Measurements from ENCODE around the gene PTGES. TPM values are rescaled to one million over a fixed set of nuclear protein-coding genes. Genes with fewer than 3 reads are reported as not detected.
A peak's percentile ranks its signal among the peaks of the same experiment; 100 is the strongest.

PTGES gene
- total and polyA plus RNA-seq, 9 of the 15 experiments (the other 6 are each of a cell fraction or from before 2014, with no cell fraction given): 0.13 TPM; not detected in 8

GRCh38 chr9:129717991-129718390 lies 34.9 kb downstream of the PTGES start:
- Histone ChIP-seq H3K4me2 (ENCODE audit: insufficient read depth, low read length) (no peak overlapping the region), H3K27ac (ENCODE audit: extremely low read depth, low read depth, low read length) (no peak overlapping the region), H3K4me1 (replicated peaks in 1 of 2; ENCODE audit: control insufficient read depth in 2 of 2, insufficient read depth in 2 of 2, low read length in 2 of 2) (peaks cover 4 to 36% of the 10 kb centered on the region in 2 experiments; a peak in 4 of 5 replicates), H3K36me3 (ENCODE audit: control insufficient read depth, insufficient read depth, low read length) (no peaks in the 10 kb centered on the region), H2AFZ (ENCODE audit: low read depth, low read length) (no peak overlapping the region), H4K20me1 (replicated peaks; ENCODE audit: control insufficient read depth, insufficient read depth, low read length) (peaks cover 7% of the 10 kb centered on the region; the same call in 1 of the 2 replicates), H3K4me3 (no peak overlapping the region), H3K27me3 (ENCODE audit: control insufficient read depth in 2 of 2, insufficient read depth in 2 of 2, low read length in 2 of 2) (peaks cover 8 to 35% of the 10 kb centered on the region in 2 experiments), H3K9ac (ENCODE audit: insufficient read depth in 1 of 2, low read depth in 2 of 2, low read length in 2 of 2) (peak overlapping the region in 1 of 2 experiments; percentile 49; a peak in 1 of 4 replicates), H3K79me2 (ENCODE audit: control insufficient read depth, insufficient read depth, low read length) (no peaks in the 10 kb centered on the region), H3K9me1 (ENCODE audit: control insufficient read depth, insufficient read depth, low read length) (no peaks in the 10 kb centered on the region), H3K9me3 (replicated peaks; ENCODE audit: control insufficient read depth, insufficient read depth, low read depth, low read length) (no peaks in the 10 kb centered on the region)
- ChIA-PET POLR2A (interaction anchor here (0.6 to 0.8 kb wide), 4 partner anchors 16 to 1506 kb away, joined by 3 to 5 read pairs (median 3); no protein-coding TSS in a partner anchor), CTCF (ENCODE audit: low intra/inter-chr PET ratio) (no interaction called here)
- TF ChIP-seq BRD4 (IDR thresholded peaks at IDR 0.05) (no peak), ZNF253 (CRISPR knock-in tag; conservative IDR thresholded peaks at IDR 0.05) (no peak), CEBPZ (IDR thresholded peaks at IDR 0.05; ENCODE audit: borderline replicate concordance, low read depth, low read length) (no peak), NFIC (IDR thresholded peaks at IDR 0.05) (no peak), YBX1 (IDR thresholded peaks at IDR 0.05) (no peak), GTF2F1 (IDR thresholded peaks at IDR 0.05; ENCODE audit: low read depth, low read length) (no peak), FOXJ3 (CRISPR knock-in tag; IDR thresholded peaks at IDR 0.05) (no peak), FIP1L1 (IDR thresholded peaks at IDR 0.05; ENCODE audit: low read depth, low read length, poor library complexity, severe bottlenecking) (no peak), HDGF (IDR thresholded peaks at IDR 0.05) (no peak), SRF (CRISPR knock-in tag; IDR thresholded peaks at IDR 0.05) (no peak), ZNF12 (CRISPR knock-in tag; IDR thresholded peaks at IDR 0.05) (no peak), EP300 (IDR thresholded peaks at IDR 0.05; ENCODE audit: low read length) (no peak), MCM2 (IDR thresholded peaks at IDR 0.05; ENCODE audit: low read depth) (no peak), NFXL1 (CRISPR knock-in tag; IDR thresholded peaks at IDR 0.05) (no peak), LEF1 (IDR thresholded peaks at IDR 0.05) (no peak), ARID2 (IDR thresholded peaks at IDR 0.05) (no peak)
- intact Hi-C loops (cut with micrococcal nuclease): no loop called here
- DNase-seq (ENCODE audit: extremely low read depth in 1 of 4, low spot score in 3 of 4): no peak
- no TSS peak for BruUV-seq (replicated peaks)
- in situ Hi-C loops (cut with MboI): no loop called here
- ATAC-seq: no peak
- 13% methylated on average over 5 of the region's 5 CpGs for WGBS (ENCODE audit: insufficient coverage, low coverage, missing lambda C conversion rate)
- no peak for FAIRE-seq
